DND-41 (cell line): Measurements from ENCODE around the gene RACGAP1.

Source experiments
- EZH2 ChIP-seq: IDR thresholded peaks from 3 replicates; pipeline ENCODE4 v1.6.1; 2012; ENCODE audit warnings: borderline replicate concordance, low read depth, mild to moderate bottlenecking, moderate library complexity, low read length, inconsistent platforms; ENCODE audit not compliant: severe bottlenecking
- TF ChIP-seq, protein P1 (sequence below): IDR thresholded peaks from 2 replicates; pipeline ENCODE4 v1.5.1; 2012; ENCODE audit warnings: borderline replicate concordance, low read length, moderate library complexity, mild to moderate bottlenecking; ENCODE audit not compliant: poor library complexity, severe bottlenecking; ENCODE audit errors: extremely low read depth

DNA sequence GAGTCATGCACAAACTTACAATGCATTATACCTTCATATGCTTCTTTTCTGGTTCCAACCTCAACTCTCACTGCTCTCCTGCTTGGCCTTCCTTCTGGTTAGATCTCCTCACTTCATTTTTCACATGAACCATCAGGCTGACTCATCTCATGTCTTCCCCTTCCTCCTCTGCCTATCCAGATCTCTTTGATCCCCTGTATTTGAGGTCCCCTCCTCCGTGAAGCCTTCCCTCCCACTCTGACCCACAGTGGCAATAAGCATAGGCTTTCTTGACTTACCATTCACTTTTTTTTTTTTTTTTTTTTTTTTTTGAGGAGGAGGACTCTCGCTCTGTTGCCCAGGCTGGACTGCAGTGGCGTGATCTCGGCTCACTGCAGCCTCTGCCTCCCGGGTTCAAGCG lies 17.4 kb upstream of the RACGAP1 start:
- TF ChIP-seq EZH2, result no peak
- TF ChIP-seq, protein P1, sequence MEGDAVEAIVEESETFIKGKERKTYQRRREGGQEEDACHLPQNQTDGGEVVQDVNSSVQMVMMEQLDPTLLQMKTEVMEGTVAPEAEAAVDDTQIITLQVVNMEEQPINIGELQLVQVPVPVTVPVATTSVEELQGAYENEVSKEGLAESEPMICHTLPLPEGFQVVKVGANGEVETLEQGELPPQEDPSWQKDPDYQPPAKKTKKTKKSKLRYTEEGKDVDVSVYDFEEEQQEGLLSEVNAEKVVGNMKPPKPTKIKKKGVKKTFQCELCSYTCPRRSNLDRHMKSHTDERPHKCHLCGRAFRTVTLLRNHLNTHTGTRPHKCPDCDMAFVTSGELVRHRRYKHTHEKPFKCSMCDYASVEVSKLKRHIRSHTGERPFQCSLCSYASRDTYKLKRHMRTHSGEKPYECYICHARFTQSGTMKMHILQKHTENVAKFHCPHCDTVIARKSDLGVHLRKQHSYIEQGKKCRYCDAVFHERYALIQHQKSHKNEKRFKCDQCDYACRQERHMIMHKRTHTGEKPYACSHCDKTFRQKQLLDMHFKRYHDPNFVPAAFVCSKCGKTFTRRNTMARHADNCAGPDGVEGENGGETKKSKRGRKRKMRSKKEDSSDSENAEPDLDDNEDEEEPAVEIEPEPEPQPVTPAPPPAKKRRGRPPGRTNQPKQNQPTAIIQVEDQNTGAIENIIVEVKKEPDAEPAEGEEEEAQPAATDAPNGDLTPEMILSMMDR, result no peak
